HepG2 (cell line): ENCODE measurements around the gene SEC31B. TPM values are rescaled to one million over a fixed set of nuclear protein-coding genes. Genes with fewer than 3 reads are reported as not detected.

Experiments
- ATF1 ChIP-seq: IDR thresholded peaks from 2 replicates; pipeline ENCODE4 v1.6.1; 2016; ENCODE audit warnings: mild to moderate bottlenecking, control low read depth
- KLF6 ChIP-seq: IDR thresholded peaks from 2 replicates; pipeline ENCODE4 v1.8.0; 2016; ENCODE audit warnings: missing biosample characterization, missing genetic modification reagents
- SMARCC2 ChIP-seq: fragments of 450-650 bp; IDR thresholded peaks from 2 replicates; pipeline ENCODE4 v1.6.1; 2017; ENCODE audit warnings: antibody characterized with exemption, mild to moderate bottlenecking
- STAG1 ChIP-seq: sonication (generic); formaldehyde crosslinking; IDR thresholded peaks from 2 replicates; pipeline ENCODE4 v1.4.0; 2020; ENCODE audit warnings: missing genetic modification reagents
- ZNF260 ChIP-seq: sonication (generic); formaldehyde crosslinking; IDR thresholded peaks from 2 replicates; pipeline ENCODE4 v1.4.0; 2020; ENCODE audit warnings: missing genetic modification reagents, low read depth, mild to moderate bottlenecking, borderline replicate concordance
- ZNF331 ChIP-seq: sonication (generic); formaldehyde crosslinking; IDR thresholded peaks from 2 replicates; pipeline ENCODE4 v1.4.0; 2020; ENCODE audit warnings: missing genetic modification reagents
- ZNF468 ChIP-seq: sonication (generic); formaldehyde crosslinking; IDR thresholded peaks from 2 replicates; pipeline ENCODE4 v1.8.0; 2022; ENCODE audit warnings: mild to moderate bottlenecking, moderate library complexity, missing genetic modification reagents
- ZNF574 ChIP-seq: sonication (generic); formaldehyde crosslinking; IDR thresholded peaks from 2 replicates; pipeline ENCODE4 v1.4.0; 2020; ENCODE audit warnings: missing genetic modification reagents
- ZNF629 ChIP-seq: sonication (generic); formaldehyde crosslinking; conservative IDR thresholded peaks from 2 replicates; pipeline ENCODE4 v1.5.0; 2020; ENCODE audit warnings: missing genetic modification reagents
- polyA plus RNA-seq, 8 experiments: library from polyadenylated mRNA; depleted of rRNA in 3 of 8; stranded (reverse) in 7 of 8; unstranded in 1 of 8; fragments of >200 nt; fragmentation: Illumina TruSeq in 4 of 8; extraction: Trizol in 4 of 8; gene quantifications; 2 replicates each; pipeline versions ENCODE4 v1.2.1 to v1.2.3, GENCODE V29; 2011 to 2016; ENCODE audit warnings: low read depth in 4 of 8, missing spikeins in 1 of 8, mixed read lengths in 1 of 8; ENCODE audit not compliant: insufficient read depth in 1 of 8
- total RNA-seq, 5 experiments: library from RNA; depleted of rRNA; stranded (reverse); fragments of >200 nt; fragmentation: Illumina TruSeq; extraction: Trizol; gene quantifications; 2 replicates each; pipeline ENCODE4 v1.2.3, GENCODE V29; 2016; ENCODE audit warnings: low read depth in 1 of 5
- TF ChIP-seq, protein P1 (sequence below): sonication (generic); formaldehyde crosslinking; IDR thresholded peaks from 2 replicates; pipeline ENCODE4 v1.5.0; 2020; ENCODE audit warnings: mild to moderate bottlenecking, missing genetic modification reagents, borderline replicate concordance
- TF ChIP-seq, protein P2 (sequence below): IDR thresholded peaks from 2 replicates; pipeline ENCODE4 v1.6.1; 2016; ENCODE audit warnings: low read depth, control low read depth
- TF ChIP-seq, protein P3 (sequence below): sonication (generic); formaldehyde crosslinking; conservative IDR thresholded peaks from 2 replicates; pipeline ENCODE4 v1.4.0; 2020; ENCODE audit warnings: missing genetic modification reagents

SEC31B gene
- total and polyA plus RNA-seq, 2 of the 13 experiments (the other 11 are each of a cell fraction or from before 2014, with no cell fraction given), result 2.0 to 8.3 TPM

DNA sequence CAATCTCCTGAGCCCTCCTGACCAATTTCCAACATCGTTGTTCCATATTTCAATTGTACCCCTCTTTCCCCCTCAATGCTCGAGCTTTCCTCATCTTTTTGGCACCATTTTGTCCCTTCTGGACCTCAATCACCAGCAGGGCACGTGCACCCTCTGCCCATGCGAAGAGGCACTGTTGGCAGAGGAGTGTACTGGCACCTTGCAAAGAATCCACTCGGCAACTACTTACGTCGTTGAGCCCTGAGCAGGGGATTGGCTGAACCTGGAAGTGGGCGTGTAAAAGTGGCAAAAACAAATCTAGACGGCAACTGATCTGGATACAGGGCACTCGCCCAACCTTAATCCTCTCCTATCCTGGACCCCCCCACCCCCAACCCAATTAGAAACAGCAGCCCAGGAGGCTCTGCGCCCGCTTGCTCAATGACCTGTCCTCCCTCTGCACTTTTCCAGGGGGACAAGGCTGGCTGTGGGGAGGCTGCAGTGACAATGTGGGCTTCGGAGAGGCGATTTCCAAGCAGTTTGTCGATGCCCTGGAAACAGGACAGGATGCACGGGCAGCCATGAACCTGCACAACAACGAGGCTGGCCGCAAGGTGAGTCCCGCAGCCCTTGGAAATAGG lies 38.1 kb downstream of the SEC31B start (continued):
- TF ChIP-seq, protein P1, sequence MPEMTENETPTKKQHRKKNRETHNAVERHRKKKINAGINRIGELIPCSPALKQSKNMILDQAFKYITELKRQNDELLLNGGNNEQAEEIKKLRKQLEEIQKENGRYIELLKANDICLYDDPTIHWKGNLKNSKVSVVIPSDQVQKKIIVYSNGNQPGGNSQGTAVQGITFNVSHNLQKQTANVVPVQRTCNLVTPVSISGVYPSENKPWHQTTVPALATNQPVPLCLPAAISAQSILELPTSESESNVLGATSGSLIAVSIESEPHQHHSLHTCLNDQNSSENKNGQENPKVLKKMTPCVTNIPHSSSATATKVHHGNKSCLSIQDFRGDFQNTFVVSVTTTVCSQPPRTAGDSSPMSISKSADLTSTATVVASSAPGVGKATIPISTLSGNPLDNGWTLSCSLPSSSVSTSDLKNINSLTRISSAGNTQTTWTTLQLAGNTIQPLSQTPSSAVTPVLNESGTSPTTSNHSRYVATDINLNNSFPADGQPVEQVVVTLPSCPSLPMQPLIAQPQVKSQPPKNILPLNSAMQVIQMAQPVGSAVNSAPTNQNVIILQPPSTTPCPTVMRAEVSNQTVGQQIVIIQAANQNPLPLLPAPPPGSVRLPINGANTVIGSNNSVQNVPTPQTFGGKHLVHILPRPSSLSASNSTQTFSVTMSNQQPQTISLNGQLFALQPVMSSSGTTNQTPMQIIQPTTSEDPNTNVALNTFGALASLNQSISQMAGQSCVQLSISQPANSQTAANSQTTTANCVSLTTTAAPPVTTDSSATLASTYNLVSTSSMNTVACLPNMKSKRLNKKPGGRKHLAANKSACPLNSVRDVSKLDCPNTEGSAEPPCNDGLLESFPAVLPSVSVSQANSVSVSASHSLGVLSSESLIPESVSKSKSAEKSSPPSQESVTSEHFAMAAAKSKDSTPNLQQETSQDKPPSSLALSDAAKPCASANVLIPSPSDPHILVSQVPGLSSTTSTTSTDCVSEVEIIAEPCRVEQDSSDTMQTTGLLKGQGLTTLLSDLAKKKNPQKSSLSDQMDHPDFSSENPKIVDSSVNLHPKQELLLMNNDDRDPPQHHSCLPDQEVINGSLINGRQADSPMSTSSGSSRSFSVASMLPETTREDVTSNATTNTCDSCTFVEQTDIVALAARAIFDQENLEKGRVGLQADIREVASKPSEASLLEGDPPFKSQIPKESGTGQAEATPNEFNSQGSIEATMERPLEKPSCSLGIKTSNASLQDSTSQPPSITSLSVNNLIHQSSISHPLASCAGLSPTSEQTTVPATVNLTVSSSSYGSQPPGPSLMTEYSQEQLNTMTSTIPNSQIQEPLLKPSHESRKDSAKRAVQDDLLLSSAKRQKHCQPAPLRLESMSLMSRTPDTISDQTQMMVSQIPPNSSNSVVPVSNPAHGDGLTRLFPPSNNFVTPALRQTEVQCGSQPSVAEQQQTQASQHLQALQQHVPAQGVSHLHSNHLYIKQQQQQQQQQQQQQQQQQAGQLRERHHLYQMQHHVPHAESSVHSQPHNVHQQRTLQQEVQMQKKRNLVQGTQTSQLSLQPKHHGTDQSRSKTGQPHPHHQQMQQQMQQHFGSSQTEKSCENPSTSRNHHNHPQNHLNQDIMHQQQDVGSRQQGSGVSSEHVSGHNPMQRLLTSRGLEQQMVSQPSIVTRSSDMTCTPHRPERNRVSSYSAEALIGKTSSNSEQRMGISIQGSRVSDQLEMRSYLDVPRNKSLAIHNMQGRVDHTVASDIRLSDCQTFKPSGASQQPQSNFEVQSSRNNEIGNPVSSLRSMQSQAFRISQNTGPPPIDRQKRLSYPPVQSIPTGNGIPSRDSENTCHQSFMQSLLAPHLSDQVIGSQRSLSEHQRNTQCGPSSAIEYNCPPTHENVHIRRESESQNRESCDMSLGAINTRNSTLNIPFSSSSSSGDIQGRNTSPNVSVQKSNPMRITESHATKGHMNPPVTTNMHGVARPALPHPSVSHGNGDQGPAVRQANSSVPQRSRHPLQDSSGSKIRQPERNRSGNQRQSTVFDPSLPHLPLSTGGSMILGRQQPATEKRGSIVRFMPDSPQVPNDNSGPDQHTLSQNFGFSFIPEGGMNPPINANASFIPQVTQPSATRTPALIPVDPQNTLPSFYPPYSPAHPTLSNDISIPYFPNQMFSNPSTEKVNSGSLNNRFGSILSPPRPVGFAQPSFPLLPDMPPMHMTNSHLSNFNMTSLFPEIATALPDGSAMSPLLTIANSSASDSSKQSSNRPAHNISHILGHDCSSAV (CRISPR knock-in tag), result no peak
- no peak for TF ChIP-seq KLF6 (CRISPR knock-in tag)
- TF ChIP-seq STAG1 (CRISPR knock-in tag), result no peak
- TF ChIP-seq, protein P2, sequence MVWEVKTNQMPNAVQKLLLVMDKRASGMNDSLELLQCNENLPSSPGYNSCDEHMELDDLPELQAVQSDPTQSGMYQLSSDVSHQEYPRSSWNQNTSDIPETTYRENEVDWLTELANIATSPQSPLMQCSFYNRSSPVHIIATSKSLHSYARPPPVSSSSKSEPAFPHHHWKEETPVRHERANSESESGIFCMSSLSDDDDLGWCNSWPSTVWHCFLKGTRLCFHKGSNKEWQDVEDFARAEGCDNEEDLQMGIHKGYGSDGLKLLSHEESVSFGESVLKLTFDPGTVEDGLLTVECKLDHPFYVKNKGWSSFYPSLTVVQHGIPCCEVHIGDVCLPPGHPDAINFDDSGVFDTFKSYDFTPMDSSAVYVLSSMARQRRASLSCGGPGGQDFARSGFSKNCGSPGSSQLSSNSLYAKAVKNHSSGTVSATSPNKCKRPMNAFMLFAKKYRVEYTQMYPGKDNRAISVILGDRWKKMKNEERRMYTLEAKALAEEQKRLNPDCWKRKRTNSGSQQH (CRISPR knock-in tag), result no peak
- TF ChIP-seq ZNF574 (CRISPR knock-in tag), result no peak
- TF ChIP-seq ZNF468 (CRISPR knock-in tag), result no peak
- no peak for TF ChIP-seq ZNF260 (CRISPR knock-in tag)
- TF ChIP-seq ZNF629 (CRISPR knock-in tag), result no peak
- no peak for TF ChIP-seq SMARCC2
- TF ChIP-seq ZNF331 (CRISPR knock-in tag), result no peak
- peak; percentile 95 for TF ChIP-seq ATF1 (CRISPR knock-in tag)
- TF ChIP-seq, protein P3, sequence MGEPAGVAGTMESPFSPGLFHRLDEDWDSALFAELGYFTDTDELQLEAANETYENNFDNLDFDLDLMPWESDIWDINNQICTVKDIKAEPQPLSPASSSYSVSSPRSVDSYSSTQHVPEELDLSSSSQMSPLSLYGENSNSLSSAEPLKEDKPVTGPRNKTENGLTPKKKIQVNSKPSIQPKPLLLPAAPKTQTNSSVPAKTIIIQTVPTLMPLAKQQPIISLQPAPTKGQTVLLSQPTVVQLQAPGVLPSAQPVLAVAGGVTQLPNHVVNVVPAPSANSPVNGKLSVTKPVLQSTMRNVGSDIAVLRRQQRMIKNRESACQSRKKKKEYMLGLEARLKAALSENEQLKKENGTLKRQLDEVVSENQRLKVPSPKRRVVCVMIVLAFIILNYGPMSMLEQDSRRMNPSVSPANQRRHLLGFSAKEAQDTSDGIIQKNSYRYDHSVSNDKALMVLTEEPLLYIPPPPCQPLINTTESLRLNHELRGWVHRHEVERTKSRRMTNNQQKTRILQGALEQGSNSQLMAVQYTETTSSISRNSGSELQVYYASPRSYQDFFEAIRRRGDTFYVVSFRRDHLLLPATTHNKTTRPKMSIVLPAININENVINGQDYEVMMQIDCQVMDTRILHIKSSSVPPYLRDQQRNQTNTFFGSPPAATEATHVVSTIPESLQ, result no peak
